GM12801 (cell line): Measurements from ENCODE around the gene C19orf38.

Experiments used
- CTCF ChIP-seq: IDR thresholded peaks from one replicate; pipeline ENCODE4 v1.5.1; 2011; ENCODE audit warnings: control low read depth; ENCODE audit not compliant: insufficient read length; ENCODE audit errors: extremely low read depth

The C19orf38 gene

GRCh38 chr19:10894911-10895213 is 46.6 kb downstream of the C19orf38 start:
- TF ChIP-seq CTCF, result no peak

GRCh38 chr19:10895363-10895762 is 47.1 kb downstream of the C19orf38 start:
- TF ChIP-seq CTCF, result no peak

- no peak for TF ChIP-seq CTCF
These were observed 47.7 kb downstream of the C19orf38 start for GRCh38 chr19:10895920-10896319.

- no peak for TF ChIP-seq CTCF
These were observed 48.8 kb downstream of the C19orf38 start for GRCh38 chr19:10896851-10897526.

GRCh38 chr19:10898633-10899032 is 50.4 kb downstream of the C19orf38 start:
- no peak for TF ChIP-seq CTCF

- no peak for TF ChIP-seq CTCF
These were observed 51.0 kb downstream of the C19orf38 start for GRCh38 chr19:10899151-10899653.

GRCh38 chr19:10907925-10908324 is 59.7 kb downstream of the C19orf38 start:
- no peak for TF ChIP-seq CTCF
